ES-I3 (cell line): Measurements from ENCODE around the gene SRGAP2C.
"Not testable (repeated sequence)": the region's sequence is repeated elsewhere in the genome, so short reads cannot be mapped to it uniquely, and the experiment has no call there.

Experiments
- H3K36me3 ChIP-seq: 2 replicates; pipeline ENCODE4 v1.6.1; 2013; ENCODE audit warnings: mild to moderate bottlenecking, low read length, control low read depth, moderate library complexity; ENCODE audit not compliant: insufficient read depth
- H3K4me1 ChIP-seq: 2 replicates; pipeline ENCODE4 v1.6.1; 2013; ENCODE audit warnings: mild to moderate bottlenecking, control low read depth, low read length; ENCODE audit not compliant: insufficient read depth
- H3K9ac ChIP-seq: 2 replicates; pipeline ENCODE4 v1.6.1; 2013; ENCODE audit warnings: low read depth, mild to moderate bottlenecking, low read length, moderate library complexity
- H3K9me3 ChIP-seq: 2 replicates; pipeline ENCODE4 v1.6.1; 2013; ENCODE audit warnings: mild to moderate bottlenecking, low read length, moderate library complexity; ENCODE audit not compliant: control insufficient read depth, insufficient read depth

SRGAP2C gene

GRCh38 chr1:121301876-121302275, 117.1 kb downstream of the SRGAP2C start:
- not testable (repeated sequence) for H3K36me3 ChIP-seq, H3K4me1 ChIP-seq, H3K9ac ChIP-seq, H3K9me3 ChIP-seq

- not testable (repeated sequence) for H3K36me3 ChIP-seq, H3K4me1 ChIP-seq, H3K9me3 ChIP-seq, H3K9ac ChIP-seq
Measured at GRCh38 chr1:121307759-121308158, 123.0 kb downstream of the SRGAP2C start.

- H3K36me3 ChIP-seq, H3K4me1 ChIP-seq, H3K9me3 ChIP-seq, H3K9ac ChIP-seq: not testable (repeated sequence)
Measured at GRCh38 chr1:121315509-121315908, 130.7 kb downstream of the SRGAP2C start.

- H3K9ac ChIP-seq, H3K4me1 ChIP-seq, H3K9me3 ChIP-seq, H3K36me3 ChIP-seq: not testable (repeated sequence)
Measured at GRCh38 chr1:121316081-121316480, 131.3 kb downstream of the SRGAP2C start.

- not testable (repeated sequence) for H3K4me1 ChIP-seq, H3K9ac ChIP-seq, H3K9me3 ChIP-seq, H3K36me3 ChIP-seq
Measured at GRCh38 chr1:121317491-121318468, 133.0 kb downstream of the SRGAP2C start.

GRCh38 chr1:121318687-121319086, 133.9 kb downstream of the SRGAP2C start:
- not testable (repeated sequence) for H3K9me3 ChIP-seq, H3K9ac ChIP-seq, H3K4me1 ChIP-seq, H3K36me3 ChIP-seq

- H3K4me1 ChIP-seq, H3K9me3 ChIP-seq, H3K9ac ChIP-seq, H3K36me3 ChIP-seq: not testable (repeated sequence)
Measured at GRCh38 chr1:121321660-121322059, 136.9 kb downstream of the SRGAP2C start.

- H3K36me3 ChIP-seq, H3K4me1 ChIP-seq, H3K9me3 ChIP-seq, H3K9ac ChIP-seq: not testable (repeated sequence)
Measured at GRCh38 chr1:121324726-121325125, 140.0 kb downstream of the SRGAP2C start.

- H3K36me3 ChIP-seq, H3K9ac ChIP-seq, H3K4me1 ChIP-seq, H3K9me3 ChIP-seq: not testable (repeated sequence)
Measured at GRCh38 chr1:121332141-121332540, 147.4 kb downstream of the SRGAP2C start.

GRCh38 chr1:121332599-121333562, 148.1 kb downstream of the SRGAP2C start:
- H3K9ac ChIP-seq, H3K9me3 ChIP-seq, H3K4me1 ChIP-seq, H3K36me3 ChIP-seq: not testable (repeated sequence)

- H3K9ac ChIP-seq, H3K9me3 ChIP-seq, H3K4me1 ChIP-seq, H3K36me3 ChIP-seq: not testable (repeated sequence)
Measured at GRCh38 chr1:121337958-121338357, 153.2 kb downstream of the SRGAP2C start.

GRCh38 chr1:121339611-121340010, 154.8 kb downstream of the SRGAP2C start:
- H3K36me3 ChIP-seq, result not testable (repeated sequence)

GRCh38 chr1:121343311-121343906, 158.6 kb downstream of the SRGAP2C start:
- not testable (repeated sequence) for H3K9me3 ChIP-seq, H3K36me3 ChIP-seq, H3K9ac ChIP-seq, H3K4me1 ChIP-seq

More at GRCh38 chr1:121339611-121340010, 154.8 kb downstream of the SRGAP2C start:
- not testable (repeated sequence) for H3K9me3 ChIP-seq, H3K9ac ChIP-seq, H3K4me1 ChIP-seq

- H3K4me1 ChIP-seq, H3K9ac ChIP-seq, H3K36me3 ChIP-seq, H3K9me3 ChIP-seq: not testable (repeated sequence)
Measured at GRCh38 chr1:121344355-121344754, 159.6 kb downstream of the SRGAP2C start.
